ENCODE results near the gene ADO.

GRCh38 chr10:62847433-62847832 lies 42.9 kb downstream of the ADO start:
- no peak for TF ChIP-seq CTCF (IDR thresholded peaks at IDR 0.05; ENCODE audit: insufficient read depth, low read length, poor library complexity, severe bottlenecking)
- no peak for TF ChIP-seq EZH2phosphoT487 (conservative IDR thresholded peaks at IDR 0.05; ENCODE audit: low read length)
